Measurements from ENCODE around the gene NOP10.
"Not testable (repeated sequence)": the region's sequence is repeated elsewhere in the genome, so short reads cannot be mapped to it uniquely, and the experiment has no call there.

- TF ChIP-seq, protein P1, sequence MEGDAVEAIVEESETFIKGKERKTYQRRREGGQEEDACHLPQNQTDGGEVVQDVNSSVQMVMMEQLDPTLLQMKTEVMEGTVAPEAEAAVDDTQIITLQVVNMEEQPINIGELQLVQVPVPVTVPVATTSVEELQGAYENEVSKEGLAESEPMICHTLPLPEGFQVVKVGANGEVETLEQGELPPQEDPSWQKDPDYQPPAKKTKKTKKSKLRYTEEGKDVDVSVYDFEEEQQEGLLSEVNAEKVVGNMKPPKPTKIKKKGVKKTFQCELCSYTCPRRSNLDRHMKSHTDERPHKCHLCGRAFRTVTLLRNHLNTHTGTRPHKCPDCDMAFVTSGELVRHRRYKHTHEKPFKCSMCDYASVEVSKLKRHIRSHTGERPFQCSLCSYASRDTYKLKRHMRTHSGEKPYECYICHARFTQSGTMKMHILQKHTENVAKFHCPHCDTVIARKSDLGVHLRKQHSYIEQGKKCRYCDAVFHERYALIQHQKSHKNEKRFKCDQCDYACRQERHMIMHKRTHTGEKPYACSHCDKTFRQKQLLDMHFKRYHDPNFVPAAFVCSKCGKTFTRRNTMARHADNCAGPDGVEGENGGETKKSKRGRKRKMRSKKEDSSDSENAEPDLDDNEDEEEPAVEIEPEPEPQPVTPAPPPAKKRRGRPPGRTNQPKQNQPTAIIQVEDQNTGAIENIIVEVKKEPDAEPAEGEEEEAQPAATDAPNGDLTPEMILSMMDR (conservative IDR thresholded peaks at IDR 0.05 in 1 of 2, IDR thresholded peaks at IDR 0.05 in 1 of 2; ENCODE audit: low read depth in 1 of 2, low read length in 2 of 2), result not testable (repeated sequence)
- not testable (repeated sequence) for TF ChIP-seq EZH2 (IDR thresholded peaks at IDR 0.05; ENCODE audit: low read length, missing control alignments)
Measured at GRCh38 chr15:34375541-34375940, 32.6 kb upstream of the NOP10 start.

All from fibroblast of lung (primary cell).